ENCODE results near the gene GLIS2.

The GLIS2 gene

DNA sequence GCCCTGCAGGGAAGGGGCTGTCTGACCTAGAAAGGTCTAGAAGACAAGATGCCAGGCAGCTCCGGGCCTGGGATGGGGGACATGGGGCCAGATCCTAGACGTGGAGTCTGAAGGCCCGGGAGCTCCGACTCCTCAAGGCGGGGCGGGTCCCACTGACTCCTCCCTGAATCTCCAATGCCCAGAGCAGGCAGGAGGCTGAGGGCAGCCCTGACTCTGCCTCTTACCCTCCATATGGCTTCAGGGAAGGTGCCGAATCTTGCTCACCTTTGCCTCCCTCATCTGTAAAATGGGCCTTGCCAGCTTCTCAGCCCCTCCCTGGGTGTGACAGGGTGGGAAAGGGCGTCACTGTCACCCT is 70.6 kb downstream of the GLIS2 start:
- H3K9me3 ChIP-seq (ENCODE audit: insufficient read depth, low read depth, low read length) = no peaks in the 10 kb centered on the region
- no peaks in the 10 kb centered on the region for H3K4me1 ChIP-seq (ENCODE audit: insufficient read depth, low read length, poor library complexity, severe bottlenecking)
- H3F3A ChIP-seq (ENCODE audit: low read depth) = no peaks in the 10 kb centered on the region
- H3K27me3 ChIP-seq (ENCODE audit: insufficient read depth, low read length, poor library complexity, severe bottlenecking) = no peaks in the 10 kb centered on the region
- H3K79me2 ChIP-seq (ENCODE audit: insufficient read depth, low read length) = no peaks in the 10 kb centered on the region
- no peak overlapping the region for H3K4me2 ChIP-seq (ENCODE audit: low read depth, low read length, poor library complexity, severe bottlenecking)
- H3K9me2 ChIP-seq (replicated peaks; ENCODE audit: low read depth, low read length) = no peaks in the 10 kb centered on the region
- no peak overlapping the region for H3K4me3 ChIP-seq (ENCODE audit: low read length, poor library complexity, severe bottlenecking)
- TF ChIP-seq, protein P1, sequence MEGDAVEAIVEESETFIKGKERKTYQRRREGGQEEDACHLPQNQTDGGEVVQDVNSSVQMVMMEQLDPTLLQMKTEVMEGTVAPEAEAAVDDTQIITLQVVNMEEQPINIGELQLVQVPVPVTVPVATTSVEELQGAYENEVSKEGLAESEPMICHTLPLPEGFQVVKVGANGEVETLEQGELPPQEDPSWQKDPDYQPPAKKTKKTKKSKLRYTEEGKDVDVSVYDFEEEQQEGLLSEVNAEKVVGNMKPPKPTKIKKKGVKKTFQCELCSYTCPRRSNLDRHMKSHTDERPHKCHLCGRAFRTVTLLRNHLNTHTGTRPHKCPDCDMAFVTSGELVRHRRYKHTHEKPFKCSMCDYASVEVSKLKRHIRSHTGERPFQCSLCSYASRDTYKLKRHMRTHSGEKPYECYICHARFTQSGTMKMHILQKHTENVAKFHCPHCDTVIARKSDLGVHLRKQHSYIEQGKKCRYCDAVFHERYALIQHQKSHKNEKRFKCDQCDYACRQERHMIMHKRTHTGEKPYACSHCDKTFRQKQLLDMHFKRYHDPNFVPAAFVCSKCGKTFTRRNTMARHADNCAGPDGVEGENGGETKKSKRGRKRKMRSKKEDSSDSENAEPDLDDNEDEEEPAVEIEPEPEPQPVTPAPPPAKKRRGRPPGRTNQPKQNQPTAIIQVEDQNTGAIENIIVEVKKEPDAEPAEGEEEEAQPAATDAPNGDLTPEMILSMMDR (conservative IDR thresholded peaks at IDR 0.05; ENCODE audit: low read length) = no peak
- TF ChIP-seq EZH2phosphoT487 (IDR thresholded peaks at IDR 0.05; ENCODE audit: borderline replicate concordance) = no peak
- no peaks in the 10 kb centered on the region for H3K36me3 ChIP-seq (ENCODE audit: insufficient read depth, low read length)
- no peak overlapping the region for H2AFZ ChIP-seq (ENCODE audit: low read length)
- no peaks in the 10 kb centered on the region for H4K20me1 ChIP-seq (ENCODE audit: insufficient read depth, low read length, poor library complexity, severe bottlenecking)
- H3K9ac ChIP-seq (ENCODE audit: low read depth, low read length, poor library complexity, severe bottlenecking) = no peak overlapping the region

- Histone ChIP-seq H3K27me3 (ENCODE audit: insufficient read depth, low read length, poor library complexity, severe bottlenecking) (no peaks in the 10 kb centered on the region), H2AFZ (ENCODE audit: low read length) (no peak overlapping the region), H3K4me3 (ENCODE audit: low read length, poor library complexity, severe bottlenecking) (no peak overlapping the region), H3K4me1 (ENCODE audit: insufficient read depth, low read length, poor library complexity, severe bottlenecking) (no peaks in the 10 kb centered on the region), H3K36me3 (ENCODE audit: insufficient read depth, low read length) (no peaks in the 10 kb centered on the region), H4K20me1 (ENCODE audit: insufficient read depth, low read length, poor library complexity, severe bottlenecking) (no peaks in the 10 kb centered on the region), H3K9me2 (replicated peaks; ENCODE audit: low read depth, low read length) (no peaks in the 10 kb centered on the region), H3K4me2 (ENCODE audit: low read depth, low read length, poor library complexity, severe bottlenecking) (no peak overlapping the region), H3K9ac (ENCODE audit: low read depth, low read length, poor library complexity, severe bottlenecking) (no peak overlapping the region), H3K9me3 (ENCODE audit: insufficient read depth, low read depth, low read length) (no peaks in the 10 kb centered on the region), H3K79me2 (ENCODE audit: insufficient read depth, low read length) (no peaks in the 10 kb centered on the region), H3F3A (ENCODE audit: low read depth) (no peaks in the 10 kb centered on the region)
- TF ChIP-seq, protein P1 (conservative IDR thresholded peaks at IDR 0.05; ENCODE audit: low read length) = no peak
- no peak for TF ChIP-seq EZH2phosphoT487 (IDR thresholded peaks at IDR 0.05; ENCODE audit: borderline replicate concordance)
Measured at GRCh38 chr16:4386951-4387565, 71.2 kb downstream of the GLIS2 start.

DNA sequence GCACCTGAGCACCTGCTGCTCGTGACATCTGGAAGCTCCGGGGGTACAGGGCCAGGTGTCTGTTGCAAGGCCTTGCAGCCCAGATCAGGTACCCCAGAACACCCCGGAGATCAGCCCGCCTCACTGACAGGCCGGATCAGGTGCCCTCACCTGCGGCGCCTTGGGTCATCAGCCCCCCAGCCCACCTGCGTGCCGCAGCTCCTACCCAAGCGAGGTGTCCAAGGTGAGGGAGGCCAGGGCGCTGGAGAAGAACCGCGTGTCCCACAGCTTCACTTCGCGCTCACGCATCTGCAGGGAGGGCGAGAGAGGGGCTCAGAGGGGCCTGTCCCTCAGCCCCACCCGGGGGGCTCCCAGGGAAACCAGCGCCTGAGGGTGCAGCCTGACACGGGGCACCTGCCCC is 71.9 kb downstream of the GLIS2 start:
- Histone ChIP-seq H3F3A (ENCODE audit: low read depth) (no peaks in the 10 kb centered on the region), H3K36me3 (ENCODE audit: insufficient read depth, low read length) (no peaks in the 10 kb centered on the region), H3K9me3 (ENCODE audit: insufficient read depth, low read depth, low read length) (no peaks in the 10 kb centered on the region), H3K4me1 (ENCODE audit: insufficient read depth, low read length, poor library complexity, severe bottlenecking) (no peaks in the 10 kb centered on the region), H2AFZ (ENCODE audit: low read length) (no peak overlapping the region), H3K9ac (ENCODE audit: low read depth, low read length, poor library complexity, severe bottlenecking) (no peak overlapping the region), H3K9me2 (replicated peaks; ENCODE audit: low read depth, low read length) (no peaks in the 10 kb centered on the region), H3K4me3 (ENCODE audit: low read length, poor library complexity, severe bottlenecking) (no peak overlapping the region), H3K27me3 (ENCODE audit: insufficient read depth, low read length, poor library complexity, severe bottlenecking) (no peaks in the 10 kb centered on the region), H3K4me2 (ENCODE audit: low read depth, low read length, poor library complexity, severe bottlenecking) (no peak overlapping the region), H4K20me1 (ENCODE audit: insufficient read depth, low read length, poor library complexity, severe bottlenecking) (no peaks in the 10 kb centered on the region), H3K79me2 (ENCODE audit: insufficient read depth, low read length) (no peaks in the 10 kb centered on the region)
- TF ChIP-seq, protein P1 (conservative IDR thresholded peaks at IDR 0.05; ENCODE audit: low read length) = no peak

All from Loucy (cell line).